Measurements from ENCODE around the gene OTULINL.

DNA sequence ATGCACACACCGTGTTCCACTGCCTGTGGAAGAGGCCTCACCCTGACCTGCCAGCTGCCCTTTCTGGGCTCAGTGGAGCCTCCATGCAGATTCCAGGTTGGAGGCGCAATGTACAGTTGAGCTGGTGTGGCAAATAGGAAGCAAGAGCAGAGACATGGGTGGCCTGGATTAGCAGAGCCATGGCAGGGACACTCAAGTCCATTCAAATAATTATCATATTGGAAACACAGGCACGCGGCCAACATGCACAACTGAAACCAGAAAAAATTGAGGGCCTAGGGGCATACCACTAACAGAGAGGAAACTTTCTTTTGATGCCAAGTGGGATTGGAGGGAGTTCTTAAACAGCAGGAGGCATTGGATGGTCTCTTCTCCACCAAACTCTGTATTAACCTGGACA lies 35.8 kb downstream of the OTULINL start:
- TF ChIP-seq, protein P1, sequence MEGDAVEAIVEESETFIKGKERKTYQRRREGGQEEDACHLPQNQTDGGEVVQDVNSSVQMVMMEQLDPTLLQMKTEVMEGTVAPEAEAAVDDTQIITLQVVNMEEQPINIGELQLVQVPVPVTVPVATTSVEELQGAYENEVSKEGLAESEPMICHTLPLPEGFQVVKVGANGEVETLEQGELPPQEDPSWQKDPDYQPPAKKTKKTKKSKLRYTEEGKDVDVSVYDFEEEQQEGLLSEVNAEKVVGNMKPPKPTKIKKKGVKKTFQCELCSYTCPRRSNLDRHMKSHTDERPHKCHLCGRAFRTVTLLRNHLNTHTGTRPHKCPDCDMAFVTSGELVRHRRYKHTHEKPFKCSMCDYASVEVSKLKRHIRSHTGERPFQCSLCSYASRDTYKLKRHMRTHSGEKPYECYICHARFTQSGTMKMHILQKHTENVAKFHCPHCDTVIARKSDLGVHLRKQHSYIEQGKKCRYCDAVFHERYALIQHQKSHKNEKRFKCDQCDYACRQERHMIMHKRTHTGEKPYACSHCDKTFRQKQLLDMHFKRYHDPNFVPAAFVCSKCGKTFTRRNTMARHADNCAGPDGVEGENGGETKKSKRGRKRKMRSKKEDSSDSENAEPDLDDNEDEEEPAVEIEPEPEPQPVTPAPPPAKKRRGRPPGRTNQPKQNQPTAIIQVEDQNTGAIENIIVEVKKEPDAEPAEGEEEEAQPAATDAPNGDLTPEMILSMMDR (IDR thresholded peaks at IDR 0.05), result no peak
- TF ChIP-seq POLR2A (IDR thresholded peaks at IDR 0.05), result no peak

Measured in breast epithelium (tissue), 3 donors.